DMS53 treated with DMSO at 0.1 percent for 48 hours (cell line): Measurements from ENCODE around the gene MID1.

Source experiments
- DNase-seq: peaks from one replicate; lab custom pipeline; 2025; ENCODE audit not compliant: unreplicated experiment; lab: John Stamatoyannopoulos, UW

Gene MID1

DNA sequence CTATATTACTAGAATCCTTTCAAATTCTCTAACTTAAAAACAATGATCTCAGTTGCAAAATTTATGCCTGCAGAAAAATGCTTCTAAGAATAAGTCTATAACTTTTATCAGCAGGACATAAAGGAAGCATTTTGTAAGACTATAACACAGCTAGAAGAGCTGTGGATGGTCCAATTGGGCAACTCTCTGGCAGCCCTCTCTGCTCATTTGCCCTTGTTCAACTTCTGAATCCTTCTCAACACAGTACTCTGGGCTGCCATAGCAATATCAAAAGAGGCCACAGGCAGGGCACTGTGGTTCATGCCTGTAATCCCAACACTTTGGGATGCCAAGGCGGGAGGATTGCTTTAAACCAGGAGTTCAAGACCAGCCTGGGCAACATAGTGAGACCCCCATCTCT, 88.5 kb downstream of the MID1 start:
- no peak for DNase-seq

DNA sequence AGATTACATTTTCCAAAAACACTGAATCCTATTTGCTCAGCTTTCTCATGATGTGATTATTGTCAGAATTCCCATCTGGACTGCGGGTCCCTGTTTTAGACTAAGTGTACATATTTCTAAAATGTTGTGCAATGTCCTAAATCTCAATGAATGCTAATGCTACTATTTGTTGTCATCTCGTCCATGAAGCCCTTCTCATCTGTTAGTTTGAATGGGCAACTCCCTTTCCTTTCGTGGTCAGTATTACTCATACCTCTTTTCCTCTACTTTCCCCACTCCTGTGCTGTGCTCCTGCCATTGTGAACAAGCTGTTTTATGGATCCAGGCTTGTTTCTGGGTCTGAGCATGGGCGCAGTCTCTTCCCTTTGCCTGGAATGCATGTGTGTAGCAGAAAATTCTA, 91.0 kb downstream of the MID1 start:
- DNase-seq = no peak

DNA sequence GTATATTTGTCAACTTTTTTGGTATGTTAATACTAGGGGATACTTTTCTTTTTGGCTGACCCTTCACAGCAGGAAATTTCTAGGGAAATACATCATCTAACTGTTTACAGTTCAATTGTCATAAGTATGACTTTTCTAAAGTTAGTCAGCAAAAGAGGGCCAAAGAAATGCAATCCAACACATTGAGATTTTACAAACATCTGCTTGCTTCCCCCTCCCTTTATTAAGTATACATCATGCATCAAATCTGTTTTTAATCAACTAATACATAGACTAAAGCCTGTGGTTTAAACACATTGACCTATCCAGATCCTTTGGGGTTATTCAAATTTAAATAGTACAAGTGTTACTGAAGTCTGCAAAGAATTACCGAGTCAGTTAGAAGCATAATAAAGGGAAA, 93.9 kb downstream of the MID1 start:
- DNase-seq = no peak

DNA sequence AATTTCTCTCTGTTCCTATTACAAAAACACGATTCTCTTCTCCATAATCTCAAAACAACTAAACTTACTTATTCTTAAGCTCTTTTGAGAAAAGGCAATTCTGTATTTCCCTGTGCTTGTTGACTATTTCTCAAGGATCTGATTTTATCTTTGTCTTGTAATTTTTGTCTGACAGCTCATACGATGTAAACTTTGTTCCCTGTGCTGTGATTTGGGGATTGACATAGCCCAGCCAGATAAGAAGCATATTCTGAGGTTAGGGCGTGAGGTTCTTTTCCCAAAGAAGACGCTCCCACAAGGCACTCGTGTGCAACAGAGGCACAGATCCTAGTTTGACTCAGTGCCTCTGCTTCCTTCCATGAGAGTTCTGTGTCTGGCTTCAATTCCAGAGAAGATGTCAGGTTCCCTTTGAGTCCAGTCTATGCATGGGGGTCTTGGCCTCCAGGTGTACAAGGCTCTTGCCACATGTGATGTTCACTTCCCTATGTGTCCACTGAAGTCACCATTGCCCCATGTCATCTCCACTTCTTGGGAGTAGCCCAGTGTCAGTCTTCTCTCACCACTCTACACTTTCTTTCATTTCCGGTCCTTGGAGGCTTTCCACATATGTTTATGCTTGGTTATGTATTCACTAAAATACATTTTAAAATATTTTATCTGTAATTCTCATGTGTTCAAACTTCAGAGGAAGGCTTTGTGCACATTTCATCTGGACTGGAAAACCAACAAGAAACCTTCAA, 94.8 kb downstream of the MID1 start:
- no peak for DNase-seq

DNA sequence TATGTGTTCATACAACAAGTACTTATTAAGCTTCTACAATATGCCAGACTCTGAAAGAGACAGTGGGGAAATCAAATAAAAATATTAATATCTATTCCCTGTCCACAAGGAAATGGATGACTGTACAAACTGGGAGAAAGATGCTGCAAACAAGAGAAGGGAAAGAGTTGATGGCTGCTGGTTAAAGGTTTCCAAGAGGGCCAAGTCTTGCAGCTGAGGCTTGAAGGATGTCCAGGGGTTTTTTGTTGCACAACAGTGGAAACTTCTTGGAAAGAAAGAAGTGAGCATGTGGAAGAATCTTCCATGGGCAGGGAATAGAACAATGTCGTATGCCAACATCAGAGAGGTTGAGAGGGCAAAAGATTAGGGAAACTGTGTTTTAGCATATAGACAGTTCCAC, 95.8 kb downstream of the MID1 start:
- DNase-seq = no peak

DNA sequence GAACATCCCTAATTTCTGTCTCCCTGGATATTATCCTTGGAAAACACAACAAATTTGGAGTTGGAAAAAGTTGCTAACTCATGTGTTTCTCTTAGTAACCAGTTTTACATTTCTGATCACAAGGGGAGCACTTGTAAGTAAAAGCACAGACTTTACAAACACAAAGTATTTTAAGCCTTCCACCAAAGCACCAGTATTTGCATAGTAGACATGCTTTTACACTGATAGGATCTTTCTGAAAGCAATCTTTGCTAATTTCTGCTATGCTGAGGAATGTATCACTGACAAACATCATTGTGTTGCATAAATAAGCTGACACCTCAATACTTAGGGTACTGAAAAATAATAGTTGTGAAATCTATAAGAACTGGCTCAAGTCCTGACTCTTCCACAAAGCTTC, 100.6 kb downstream of the MID1 start:
- no peak for DNase-seq

DNA sequence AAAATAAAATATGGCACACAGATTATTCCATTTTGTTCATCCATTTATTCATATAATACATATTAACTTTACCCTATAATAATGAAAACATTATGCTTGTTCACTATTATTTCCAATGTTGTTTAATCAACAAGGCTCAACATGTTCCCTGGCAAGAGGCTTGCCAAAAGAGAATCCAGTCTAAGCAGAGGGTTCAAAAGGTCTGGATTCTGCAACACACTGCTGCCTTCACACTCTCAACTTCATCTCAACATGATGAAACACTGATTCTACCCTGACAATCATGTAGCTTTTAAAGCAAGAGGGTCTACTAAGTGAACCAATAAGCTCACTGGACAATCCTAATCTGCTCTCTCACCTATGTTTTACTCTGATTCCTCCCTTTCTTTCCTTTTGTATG, 101.1 kb downstream of the MID1 start:
- no peak for DNase-seq

DNA sequence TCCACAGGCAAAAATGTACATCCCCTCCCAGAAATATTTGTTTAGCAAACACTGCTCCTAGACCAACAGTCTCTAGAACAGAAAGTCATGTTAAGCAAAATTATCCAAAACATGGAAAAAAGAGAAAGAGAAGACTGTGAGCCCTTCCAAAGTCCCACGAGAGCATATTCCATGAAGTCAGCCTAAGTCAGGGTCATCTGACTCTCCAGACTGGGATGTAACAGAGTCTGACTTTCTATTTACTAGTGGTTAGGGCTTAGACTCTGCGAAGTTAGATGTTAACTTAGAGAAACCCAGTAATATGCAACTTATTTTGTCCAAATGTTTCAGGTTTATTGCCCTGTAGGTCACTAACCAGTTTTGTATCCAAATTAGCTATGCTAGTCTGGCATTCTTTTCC, 102.3 kb downstream of the MID1 start:
- no peak for DNase-seq

DNA sequence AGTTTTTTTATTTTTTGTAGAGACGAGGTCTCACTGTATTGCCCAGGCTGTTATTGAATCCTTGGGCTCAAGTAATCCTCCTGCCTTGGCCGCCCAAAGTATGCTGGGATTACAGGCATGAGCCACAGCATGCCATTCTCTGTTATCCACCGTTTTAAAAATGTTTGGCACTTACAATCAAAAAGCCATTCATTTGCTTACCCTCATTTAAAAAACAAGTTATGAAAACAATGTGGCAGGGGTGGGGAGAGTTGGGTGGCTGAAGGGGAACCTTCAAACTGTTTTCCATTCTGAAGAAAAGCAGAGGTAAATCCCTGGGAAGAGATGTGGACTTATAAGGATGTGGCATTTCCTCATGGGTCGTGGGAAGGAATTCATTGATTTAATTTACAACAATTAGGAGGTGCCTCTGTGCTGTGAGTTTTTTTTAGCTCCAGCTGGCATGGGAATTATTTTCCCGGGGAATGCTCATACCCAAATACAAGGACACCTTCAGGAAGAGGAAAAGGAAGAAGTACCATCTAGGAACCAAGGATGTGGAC, 103.5 kb downstream of the MID1 start:
- no peak for DNase-seq

DNA sequence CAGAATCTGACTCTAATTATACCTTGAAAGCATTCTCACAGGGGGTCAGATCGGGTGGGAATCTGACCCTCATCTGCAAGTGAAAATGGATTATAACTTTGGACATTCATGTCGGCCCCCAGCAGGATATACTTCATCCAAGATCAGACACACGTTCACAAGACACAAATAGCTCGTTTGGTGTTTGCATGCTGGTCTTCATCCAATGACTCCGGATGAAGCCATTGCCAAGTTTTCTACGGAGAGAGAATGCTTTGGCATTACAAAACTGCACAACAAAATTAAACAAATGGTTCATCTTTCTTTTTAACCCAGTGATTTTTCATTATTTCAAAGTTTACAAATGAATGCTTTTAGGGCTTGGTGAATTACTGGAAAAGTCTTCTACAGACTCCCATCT, 105.5 kb downstream of the MID1 start:
- no peak for DNase-seq

DNA sequence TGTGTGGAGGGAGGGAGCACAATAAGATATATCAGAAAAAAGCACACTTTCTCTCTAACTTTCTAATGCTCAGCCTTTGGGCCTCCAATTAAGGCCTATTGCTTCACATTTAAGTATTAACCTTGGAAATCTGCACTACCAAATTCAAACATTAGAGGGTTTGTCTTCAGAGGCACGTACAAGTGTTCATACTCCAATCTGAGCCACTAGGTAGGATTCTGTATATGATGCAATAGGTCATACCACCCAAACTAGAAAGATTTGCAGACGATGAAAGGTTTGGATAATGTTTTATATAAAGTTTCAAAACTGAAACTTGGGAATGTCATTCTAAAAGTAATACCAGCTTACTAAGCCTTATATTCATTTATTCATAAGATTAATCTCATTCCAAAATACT, 106.4 kb downstream of the MID1 start:
- DNase-seq = no peak

DNA sequence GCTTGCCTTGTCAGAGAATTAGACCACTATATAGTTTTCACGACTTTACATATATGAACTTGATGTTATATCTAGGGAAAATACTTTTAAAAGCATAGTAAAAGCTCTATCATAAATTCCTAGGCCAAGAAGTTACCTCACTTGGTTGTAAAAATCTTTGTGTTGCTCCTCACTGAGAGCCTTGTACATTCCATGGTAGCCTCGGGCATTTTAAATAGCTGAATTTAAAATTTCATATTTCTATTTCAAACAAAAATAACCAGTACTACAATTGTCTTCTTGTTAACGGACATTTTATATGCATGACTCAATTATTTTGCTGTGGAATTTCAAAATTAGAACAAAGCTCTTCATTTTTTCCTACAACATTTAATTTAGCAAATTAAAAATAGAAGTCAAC, 107.6 kb downstream of the MID1 start:
- no peak for DNase-seq

DNA sequence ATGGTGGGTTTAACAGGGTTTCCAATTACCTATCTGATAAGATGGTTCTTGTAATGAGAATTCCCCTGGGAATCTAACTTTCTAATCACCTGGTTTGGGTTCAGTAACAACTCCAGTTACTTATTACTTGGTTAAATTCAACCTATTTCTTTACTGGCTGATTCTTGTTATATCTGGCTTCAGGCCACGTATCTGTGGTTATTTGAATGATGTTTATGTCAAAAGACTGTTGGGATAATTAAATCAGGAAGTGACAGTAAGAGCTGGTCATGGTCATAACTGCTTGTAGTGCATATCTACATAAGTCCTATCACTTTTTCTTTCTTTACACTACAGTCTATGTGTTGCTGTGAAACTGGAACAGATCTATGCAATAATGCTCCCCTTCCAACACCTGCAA, 108.1 kb downstream of the MID1 start:
- no peak for DNase-seq

DNA sequence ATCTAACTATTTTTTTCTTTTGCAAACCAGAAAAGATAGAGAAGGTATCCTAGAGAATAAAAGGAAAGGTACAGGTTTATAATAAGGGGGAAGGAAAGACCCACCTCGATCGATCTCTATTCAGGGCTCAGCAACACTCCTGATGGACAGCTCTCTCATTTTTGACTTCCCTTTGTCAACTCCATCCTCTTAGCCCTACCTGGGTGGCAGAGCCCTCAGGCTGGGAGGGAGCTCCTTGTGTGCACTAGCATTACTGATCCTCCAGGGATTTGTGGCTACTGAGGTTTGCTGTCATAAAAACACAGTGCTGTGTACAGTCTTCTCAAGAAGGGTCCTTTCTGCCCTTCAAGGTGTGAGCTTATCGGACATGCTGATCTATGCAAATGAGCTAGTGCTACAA, 111.0 kb downstream of the MID1 start:
- DNase-seq = no peak

DNA sequence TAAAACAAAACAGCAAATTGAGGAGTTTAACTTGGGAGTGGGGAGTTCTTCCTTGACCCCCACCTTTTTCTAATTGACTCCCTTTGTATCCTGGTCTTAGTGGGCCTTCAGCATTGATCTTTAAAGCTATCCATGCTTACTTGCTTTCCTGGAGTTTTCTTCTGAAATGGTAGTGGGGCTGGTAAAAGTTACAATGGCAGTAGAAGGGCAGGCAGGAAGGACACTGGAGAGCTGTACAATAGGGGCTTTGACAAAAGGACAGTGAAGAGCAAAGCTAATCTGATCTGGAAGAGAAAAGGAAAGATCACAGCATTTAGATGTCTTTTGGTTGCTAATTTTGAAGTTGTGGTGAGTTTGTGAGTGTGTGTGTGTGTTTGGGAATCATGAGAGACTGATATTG, 111.5 kb downstream of the MID1 start:
- DNase-seq = no peak

DNA sequence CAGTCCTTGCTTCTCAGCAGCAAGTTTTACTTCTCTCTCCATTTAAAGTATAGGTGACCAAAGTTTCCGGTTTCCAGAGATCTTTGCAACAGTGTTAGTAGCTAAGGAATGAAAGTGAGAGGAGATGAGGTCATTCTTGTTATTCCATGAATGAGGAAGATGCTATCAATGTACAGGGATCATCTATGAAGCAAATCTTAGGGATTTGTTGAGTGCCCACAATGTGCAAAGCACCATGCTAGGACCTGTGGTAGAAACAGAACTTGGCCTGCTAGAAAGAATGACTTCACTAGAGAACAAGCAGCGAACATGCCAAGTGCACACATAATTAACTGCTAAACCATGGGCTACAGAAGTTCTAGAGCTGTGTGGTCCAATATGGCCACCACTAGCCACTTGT, 112.5 kb downstream of the MID1 start:
- DNase-seq = no peak

DNA sequence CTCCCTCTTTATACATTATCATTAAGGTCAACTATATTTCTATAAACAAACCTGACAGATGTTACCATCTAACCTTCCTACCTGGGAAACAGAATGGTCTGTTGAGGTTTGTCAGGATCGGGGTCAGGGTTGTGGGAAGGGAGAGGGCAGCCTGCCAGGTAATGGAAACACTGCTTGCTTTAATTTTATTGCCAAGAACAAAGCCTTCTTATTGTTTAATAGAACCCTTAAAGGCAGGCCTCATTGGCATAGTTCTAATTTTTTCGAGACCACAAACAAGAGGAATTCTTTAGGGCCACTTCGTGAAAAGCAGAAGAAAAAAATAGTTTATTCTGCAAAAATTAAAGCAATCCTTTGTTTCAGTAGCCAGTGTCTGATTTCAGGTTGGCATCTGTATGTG, 113.2 kb downstream of the MID1 start:
- no peak for DNase-seq

DNA sequence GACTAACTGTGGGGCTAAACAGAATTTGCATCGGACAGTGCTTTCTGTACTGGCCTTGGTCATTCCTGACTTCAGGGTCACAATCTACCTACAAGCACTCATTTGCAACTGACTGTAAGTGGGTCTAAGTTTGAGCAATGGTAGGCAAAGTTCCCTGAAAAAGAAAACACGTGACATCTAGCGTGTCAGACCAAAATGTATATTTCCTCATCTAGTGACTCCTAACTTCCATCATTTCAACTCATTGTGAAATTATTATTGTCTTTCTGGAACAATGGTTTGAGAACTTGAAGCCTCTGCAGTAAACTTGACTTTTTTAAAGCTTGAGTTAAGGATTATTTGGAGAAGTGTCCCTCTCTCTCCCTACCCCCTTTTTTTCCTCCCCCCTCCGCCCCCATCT, 113.6 kb downstream of the MID1 start:
- no peak for DNase-seq

DNA sequence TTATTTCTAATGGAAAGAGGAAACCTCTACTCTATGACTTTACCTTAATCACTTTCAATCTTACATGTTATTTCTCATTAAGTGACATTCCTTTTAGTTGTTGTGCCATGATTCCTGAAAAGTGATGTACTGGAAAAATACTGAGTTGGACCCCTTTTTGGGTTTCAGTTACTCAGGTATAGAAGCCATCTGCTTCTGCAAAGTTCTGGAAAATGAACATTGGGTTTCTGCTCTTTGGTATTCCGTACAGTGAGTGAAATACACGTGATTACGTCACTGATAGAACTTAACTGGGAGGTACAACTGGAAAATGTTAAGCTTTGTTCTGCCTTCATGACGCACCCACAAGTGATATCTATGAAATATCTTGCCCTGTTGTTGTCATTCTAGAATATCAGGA, 114.7 kb downstream of the MID1 start:
- no peak for DNase-seq

DNA sequence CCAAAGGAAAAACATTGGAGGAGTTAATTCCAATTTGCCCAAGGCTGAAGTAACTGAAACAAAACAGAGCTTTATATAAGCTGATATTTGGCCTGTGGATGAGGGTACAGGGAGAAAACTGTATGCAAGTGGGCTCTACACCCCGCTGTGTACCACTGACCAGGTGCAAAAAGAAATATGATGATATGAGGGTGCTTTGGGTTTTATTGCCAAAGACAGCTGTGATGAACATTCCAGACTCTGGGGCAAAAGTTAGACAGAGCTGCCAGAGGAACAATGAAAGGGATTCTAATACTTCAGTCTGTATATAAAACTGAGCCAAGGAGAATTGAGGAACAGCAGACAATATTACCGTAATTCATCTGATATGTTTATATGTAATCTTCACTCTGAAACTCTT, 117.4 kb downstream of the MID1 start:
- no peak for DNase-seq

DNA sequence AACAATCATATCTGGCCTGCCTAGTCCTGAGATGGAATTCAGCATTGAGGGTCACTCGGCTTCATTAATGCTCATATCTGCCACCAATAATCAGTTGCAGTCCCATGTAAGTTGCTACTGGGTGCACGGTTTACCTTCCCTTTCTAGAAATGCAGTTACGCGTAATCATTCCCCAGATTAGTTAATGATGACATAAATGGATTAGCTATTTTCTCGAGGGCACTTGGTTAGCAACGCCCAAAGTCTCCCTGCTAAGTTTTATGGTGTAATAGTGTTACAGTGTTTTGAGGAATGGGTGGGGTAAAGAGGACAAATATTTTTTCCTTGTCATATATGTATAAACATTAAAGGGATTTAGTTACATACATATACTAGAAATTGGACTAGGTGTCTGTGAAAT, 118.8 kb downstream of the MID1 start:
- DNase-seq = no peak

DNA sequence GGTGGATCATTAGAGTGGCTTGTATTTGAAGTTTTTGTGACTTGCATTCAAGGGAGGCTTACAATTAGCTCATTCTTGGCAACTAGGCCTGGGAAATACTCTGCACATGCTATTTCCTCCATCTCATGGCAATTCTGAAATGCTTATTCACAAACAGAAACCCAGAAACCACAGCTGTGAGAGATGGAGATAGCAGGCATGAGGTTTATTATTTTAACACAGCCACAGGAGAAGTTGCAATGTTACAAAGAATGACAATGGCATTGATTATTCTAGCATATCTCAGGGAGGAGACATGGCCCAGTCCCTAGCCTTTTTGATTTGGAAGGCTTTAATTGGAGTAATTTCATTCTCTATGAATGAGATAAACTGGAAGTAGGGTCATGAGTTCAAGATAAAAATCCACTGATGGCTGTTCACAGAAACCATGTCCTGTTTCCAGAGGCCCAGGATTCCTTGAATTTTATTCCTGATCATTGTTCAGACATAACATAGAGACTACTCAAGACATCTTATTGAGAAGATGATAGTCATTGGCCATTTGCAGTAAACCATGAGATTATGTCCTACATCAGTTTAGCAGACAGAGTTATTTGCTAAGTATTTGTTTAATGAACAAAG, 123.9 kb downstream of the MID1 start:
- DNase-seq = no peak

DNA sequence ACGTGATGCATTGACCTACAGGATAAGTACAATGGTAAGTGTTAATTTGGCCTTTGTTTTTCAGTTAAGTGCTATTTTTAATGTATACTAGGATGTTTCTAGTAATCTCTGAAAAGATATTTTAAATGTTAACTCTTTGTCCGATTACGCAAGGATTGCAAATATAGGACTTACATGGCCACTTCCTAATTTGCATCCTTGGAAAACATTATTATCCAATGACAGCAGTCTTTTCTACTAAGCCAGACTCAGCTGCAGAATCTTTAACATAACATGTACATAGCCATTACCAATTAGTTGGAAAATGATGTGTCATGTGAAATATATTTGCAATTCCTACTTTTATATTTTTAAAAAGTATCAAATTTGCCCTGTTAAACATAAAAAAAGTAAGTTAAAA, 124.7 kb downstream of the MID1 start:
- no peak for DNase-seq
